AG10803 (cell line): ENCODE measurements around the gene LMF2.

Experiments
- DNase-seq: peaks from one replicate; pipeline ENCODE4 v3.0.0; 2010; ENCODE audit warnings: low read depth
- H3K4me3 ChIP-seq: 2 replicates; pipeline ENCODE4 v1.5.1; 2011; ENCODE audit warnings: mild to moderate bottlenecking, low read length, control low read depth
- CTCF ChIP-seq: conservative IDR thresholded peaks from 2 replicates; pipeline ENCODE4 v1.5.1; 2011; ENCODE audit warnings: mild to moderate bottlenecking, low read length, control low read depth, inconsistent platforms

The LMF2 gene

GRCh38 chr22:50529416-50529896 is 22.0 kb upstream of the LMF2 start:
- no peak for TF ChIP-seq CTCF
- peak overlapping the region; percentile 66 for H3K4me3 ChIP-seq
- no peak for DNase-seq

- DNase-seq: no peak
- TF ChIP-seq CTCF: no peak
- peak overlapping the region; percentile 66 for H3K4me3 ChIP-seq
These were observed 21.3 kb upstream of the LMF2 start for GRCh38 chr22:50528682-50529415.

- TF ChIP-seq CTCF: no peak
- no peak for DNase-seq
- no peak overlapping the region for H3K4me3 ChIP-seq
These were observed 20.6 kb upstream of the LMF2 start for GRCh38 chr22:50527921-50528681.

GRCh38 chr22:50526834-50527801 is 19.6 kb upstream of the LMF2 start:
- peak overlapping the region; percentile 75 for H3K4me3 ChIP-seq
- no peak for TF ChIP-seq CTCF
- DNase-seq: peak; percentile 38

GRCh38 chr22:50526108-50526833 is 18.8 kb upstream of the LMF2 start:
- peak; percentile 79 for DNase-seq
- peak overlapping the region; percentile 75 for H3K4me3 ChIP-seq
- peak; percentile 32 for TF ChIP-seq CTCF

GRCh38 chr22:50525858-50526107 is 18.3 kb upstream of the LMF2 start:
- TF ChIP-seq CTCF: no peak
- peak overlapping the region; percentile 75 for H3K4me3 ChIP-seq
- no peak for DNase-seq
